ENCODE measurements around the gene SMG5.

Gene SMG5

DNA sequence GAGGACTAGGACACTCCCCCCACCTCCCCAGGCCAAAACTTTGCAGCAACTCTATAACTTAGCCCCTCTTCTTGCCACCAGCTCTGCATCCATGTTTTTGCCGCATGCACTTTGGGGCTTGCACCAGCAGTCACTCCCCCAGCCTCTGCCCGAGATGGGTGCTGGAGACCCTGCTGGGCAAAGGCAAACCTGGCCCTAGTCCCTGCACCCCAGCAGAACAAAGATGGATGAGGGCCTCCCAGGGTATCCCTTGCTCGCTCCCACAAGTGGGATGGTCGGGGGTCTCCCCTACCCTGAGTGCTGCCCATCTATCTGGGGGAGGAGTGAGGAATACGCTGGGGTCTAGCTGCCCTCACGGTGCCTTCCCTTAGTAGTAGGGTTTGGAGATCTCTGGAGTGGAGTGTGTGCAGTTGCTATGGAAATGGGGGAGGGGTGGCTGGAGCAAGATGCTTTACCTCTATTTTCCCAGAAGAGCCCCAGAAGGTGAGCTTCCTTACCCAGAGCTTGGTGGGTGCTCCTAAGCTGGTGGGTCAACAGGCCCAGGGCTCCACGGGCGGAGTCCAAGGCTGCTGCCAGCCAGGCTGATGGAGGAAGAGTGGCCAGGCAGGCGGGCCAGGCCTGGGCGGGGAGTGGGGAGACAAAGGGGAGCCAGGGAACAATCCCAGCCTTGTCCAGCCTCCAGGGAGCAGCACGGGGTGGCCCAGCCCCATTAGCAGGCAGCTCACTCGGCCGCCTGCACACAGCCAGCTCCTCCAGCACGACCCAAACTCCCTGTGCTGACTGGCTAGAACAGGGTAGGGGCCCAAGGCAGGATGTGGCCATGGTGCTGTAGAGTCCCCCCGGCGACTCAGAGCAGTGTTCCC lies 34.9 kb downstream of the SMG5 start, which contains the start of gene PAQR6:
Gene PAQR6 (minus strand): TSS at position 597 of the 863 bp plus-strand sequence. CDS start 1,325 bp downstream, outside the sequence.
- Histone ChIP-seq H3K4me3 (no peak within 1 kb of the TSS), H3K27ac (no peak within 1 kb of the TSS), H3K4me1 (peaks cover 0 to 34% (median 18%) of the 10 kb centered on the region in 4 donors), H3K9me3 (no peaks in the 10 kb centered on the region), H3K36me3 (peaks cover 26 to 39% (median 34%) of the 10 kb centered on the region in 3 donors), H3K27me3 (peaks cover 6 to 28% of the 10 kb centered on the region in 2 donors)
- TF ChIP-seq, protein P1, sequence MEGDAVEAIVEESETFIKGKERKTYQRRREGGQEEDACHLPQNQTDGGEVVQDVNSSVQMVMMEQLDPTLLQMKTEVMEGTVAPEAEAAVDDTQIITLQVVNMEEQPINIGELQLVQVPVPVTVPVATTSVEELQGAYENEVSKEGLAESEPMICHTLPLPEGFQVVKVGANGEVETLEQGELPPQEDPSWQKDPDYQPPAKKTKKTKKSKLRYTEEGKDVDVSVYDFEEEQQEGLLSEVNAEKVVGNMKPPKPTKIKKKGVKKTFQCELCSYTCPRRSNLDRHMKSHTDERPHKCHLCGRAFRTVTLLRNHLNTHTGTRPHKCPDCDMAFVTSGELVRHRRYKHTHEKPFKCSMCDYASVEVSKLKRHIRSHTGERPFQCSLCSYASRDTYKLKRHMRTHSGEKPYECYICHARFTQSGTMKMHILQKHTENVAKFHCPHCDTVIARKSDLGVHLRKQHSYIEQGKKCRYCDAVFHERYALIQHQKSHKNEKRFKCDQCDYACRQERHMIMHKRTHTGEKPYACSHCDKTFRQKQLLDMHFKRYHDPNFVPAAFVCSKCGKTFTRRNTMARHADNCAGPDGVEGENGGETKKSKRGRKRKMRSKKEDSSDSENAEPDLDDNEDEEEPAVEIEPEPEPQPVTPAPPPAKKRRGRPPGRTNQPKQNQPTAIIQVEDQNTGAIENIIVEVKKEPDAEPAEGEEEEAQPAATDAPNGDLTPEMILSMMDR (IDR thresholded peaks at IDR 0.05): no peak
- DNase-seq: no peak
- intact Hi-C loops (cut with DNase I; ENCODE audit: low total_unique reads): no loop called here

- Histone ChIP-seq H3K27ac (no peak overlapping the region), H3K9me3 (no peaks in the 10 kb centered on the region), H3K4me1 (peaks cover 0 to 34% (median 18%) of the 10 kb centered on the region in 4 donors), H3K4me3 (no peak overlapping the region), H3K36me3 (peaks cover 18 to 39% (median 27%) of the 10 kb centered on the region in 3 donors), H3K27me3 (peaks cover 6 to 28% of the 10 kb centered on the region in 2 donors)
- peak in 1 of 2 donors; percentile 75 for DNase-seq
- TF ChIP-seq, protein P1 (IDR thresholded peaks at IDR 0.05): no peak
- intact Hi-C loops (cut with DNase I; ENCODE audit: low total_unique reads): no loop called here
These were observed 35.7 kb downstream of the SMG5 start for GRCh38 chr1:156246781-156247459.

DNA sequence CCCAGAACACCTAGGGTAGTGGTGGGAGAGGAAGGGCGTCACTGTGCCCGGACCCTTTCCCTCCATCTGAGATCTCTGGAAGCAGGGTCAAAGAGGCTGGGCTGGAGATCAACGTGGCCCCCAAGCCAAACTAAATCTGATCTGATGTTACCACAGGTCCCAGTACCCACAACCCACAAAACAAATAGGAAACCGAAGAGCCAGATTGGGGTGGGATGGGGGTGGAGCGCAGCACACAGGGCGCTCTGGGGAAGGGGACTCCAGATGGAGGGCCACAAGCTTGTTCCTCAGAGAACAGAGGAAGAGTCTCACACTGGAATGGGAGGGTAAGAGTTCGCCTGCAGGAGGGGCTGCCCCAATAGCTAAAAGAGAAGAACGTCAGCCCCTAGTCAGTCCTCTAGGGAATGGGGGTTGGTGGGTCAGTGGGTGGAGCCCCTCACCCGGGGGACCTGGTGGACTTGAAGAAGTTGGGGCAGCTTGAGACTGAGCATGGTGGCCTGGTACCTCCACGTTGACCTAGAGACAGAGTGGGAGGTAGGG lies 36.3 kb downstream of the SMG5 start:
- Histone ChIP-seq H3K27ac (no peak overlapping the region), H3K27me3 (peaks cover 6 to 28% of the 10 kb centered on the region in 2 donors), H3K4me1 (peaks cover 0 to 34% (median 18%) of the 10 kb centered on the region in 4 donors), H3K4me3 (no peak overlapping the region), H3K9me3 (no peaks in the 10 kb centered on the region), H3K36me3 (peaks cover 12 to 39% (median 21%) of the 10 kb centered on the region in 3 donors)
- TF ChIP-seq, protein P1 (IDR thresholded peaks at IDR 0.05): no peak
- intact Hi-C loops (cut with DNase I; ENCODE audit: low total_unique reads): no loop called here
- DNase-seq: no peak

- Histone ChIP-seq H3K4me1 (peaks cover 0 to 34% (median 18%) of the 10 kb centered on the region in 4 donors), H3K27me3 (peaks cover 6 to 28% of the 10 kb centered on the region in 2 donors), H3K36me3 (peaks cover 5 to 39% (median 14%) of the 10 kb centered on the region in 3 donors), H3K4me3 (peak overlapping the region in 1 of 2 donors; percentile 28), H3K9me3 (no peaks in the 10 kb centered on the region), H3K27ac (no peak overlapping the region)
- TF ChIP-seq, protein P1 (IDR thresholded peaks at IDR 0.05): no peak
- DNase-seq: no peak
- intact Hi-C loops (cut with DNase I; ENCODE audit: low total_unique reads): no loop called here
These were observed 37.0 kb downstream of the SMG5 start for GRCh38 chr1:156245451-156246232.

GRCh38 chr1:156244712-156245111 lies 37.9 kb downstream of the SMG5 start:
- peaks cover 0 to 39% (median 9%) of the 10 kb centered on the region in 3 donors for H3K36me3 ChIP-seq
- H3K4me1 ChIP-seq: peaks cover 0 to 34% (median 18%) of the 10 kb centered on the region in 4 donors
- TF ChIP-seq, protein P1 (IDR thresholded peaks at IDR 0.05): no peak
- H3K27ac ChIP-seq: no peak overlapping the region
- DNase-seq: no peak
- H3K9me3 ChIP-seq: no peaks in the 10 kb centered on the region
- H3K27me3 ChIP-seq: peaks cover 6 to 28% of the 10 kb centered on the region in 2 donors
- intact Hi-C loops (cut with DNase I; ENCODE audit: low total_unique reads): no loop called here
- H3K4me3 ChIP-seq: no peak overlapping the region

All from tibial artery (tissue), 4 donors.